Nephron progenitor cell (in vitro differentiated cells): ENCODE data around the gene SEPTIN3.
A peak's percentile ranks its signal among the peaks of the same experiment; 100 is the strongest.

Experiments
- DNase-seq: peaks from one replicate; pipeline ENCODE4 v3.0.0; 2021
- H3K27ac Mint-ChIP-seq: 2 replicates; pipeline ENCODE4 v1.8.0; 2021; ENCODE audit warnings: mild to moderate bottlenecking, moderate library complexity, mixed read lengths
- H3K27me3 Mint-ChIP-seq: 2 replicates; pipeline ENCODE4 v1.8.0; 2021; ENCODE audit warnings: mild to moderate bottlenecking, low read depth, mixed read lengths; ENCODE audit not compliant: poor library complexity
- H3K36me3 Mint-ChIP-seq: 2 replicates; pipeline ENCODE4 v1.8.0; 2021; ENCODE audit warnings: low read depth, mixed read lengths
- H3K4me1 Mint-ChIP-seq: 2 replicates; pipeline ENCODE4 v1.8.0; 2021; ENCODE audit warnings: mixed read lengths
- H3K4me3 Mint-ChIP-seq: 2 replicates; pipeline ENCODE4 v1.8.0; 2021; ENCODE audit warnings: mild to moderate bottlenecking, moderate library complexity, mixed read lengths
- H3K9me3 Mint-ChIP-seq: 2 replicates; pipeline ENCODE4 v1.8.0; 2021; ENCODE audit warnings: mild to moderate bottlenecking, moderate library complexity, mixed read lengths
- CTCF ChIP-seq: fragments of 200-600 bp; sonication (generic); IDR thresholded peaks from 2 replicates; pipeline ENCODE4 v1.5.0; 2021; ENCODE audit warnings: antibody characterized with exemption

The SEPTIN3 gene

GRCh38 chr22:41925783-41926460 is 43.3 kb upstream of the SEPTIN3 start:
- Mint-ChIP-seq H3K27me3 (peaks cover 65% of the 10 kb centered on the region), H3K4me1 (peaks cover 27% of the 10 kb centered on the region), H3K4me3 (peak overlapping the region; percentile 72), H3K36me3 (peaks cover 4% of the 10 kb centered on the region), H3K9me3 (no peaks in the 10 kb centered on the region), H3K27ac (no peak overlapping the region)
- DNase-seq = peak; percentile 79
- peak; percentile 54 for TF ChIP-seq CTCF

- H3K27ac Mint-ChIP-seq = peak overlapping the region; percentile 90
- no peaks in the 10 kb centered on the region for H3K9me3 Mint-ChIP-seq
- DNase-seq = no peak
- peaks cover 4% of the 10 kb centered on the region for H3K36me3 Mint-ChIP-seq
- peaks cover 43% of the 10 kb centered on the region for H3K4me1 Mint-ChIP-seq
- H3K4me3 Mint-ChIP-seq = no peak overlapping the region
- peaks cover 54% of the 10 kb centered on the region for H3K27me3 Mint-ChIP-seq
- TF ChIP-seq CTCF = no peak
Observed at GRCh38 chr22:41927813-41928212, 41.4 kb upstream of the SEPTIN3 start.

- Mint-ChIP-seq H3K27ac (no peak overlapping the region), H3K4me1 (peaks cover 44% of the 10 kb centered on the region), H3K36me3 (peaks cover 4% of the 10 kb centered on the region), H3K9me3 (no peaks in the 10 kb centered on the region), H3K27me3 (peaks cover 44% of the 10 kb centered on the region), H3K4me3 (no peak overlapping the region)
- no peak for DNase-seq
- no peak for TF ChIP-seq CTCF
Observed at GRCh38 chr22:41928593-41929417, 40.4 kb upstream of the SEPTIN3 start.

GRCh38 chr22:41929418-41929810 is 39.8 kb upstream of the SEPTIN3 start:
- H3K27ac Mint-ChIP-seq = peak overlapping the region; percentile 57
- H3K36me3 Mint-ChIP-seq = peaks cover 4% of the 10 kb centered on the region
- no peak for TF ChIP-seq CTCF
- H3K9me3 Mint-ChIP-seq = no peaks in the 10 kb centered on the region
- no peak for DNase-seq
- H3K4me1 Mint-ChIP-seq = peaks cover 44% of the 10 kb centered on the region
- H3K27me3 Mint-ChIP-seq = peaks cover 38% of the 10 kb centered on the region
- H3K4me3 Mint-ChIP-seq = no peak overlapping the region

GRCh38 chr22:41931701-41932269 is 37.5 kb upstream of the SEPTIN3 start:
- no peak for TF ChIP-seq CTCF
- Mint-ChIP-seq H3K36me3 (peaks cover 4% of the 10 kb centered on the region), H3K9me3 (no peaks in the 10 kb centered on the region), H3K4me1 (peaks cover 45% of the 10 kb centered on the region), H3K27me3 (peaks cover 20% of the 10 kb centered on the region), H3K27ac (no peak overlapping the region), H3K4me3 (no peak overlapping the region)
- DNase-seq = no peak
